Measurements from ENCODE around the gene NYNRIN. TPM values are rescaled to one million over a fixed set of nuclear protein-coding genes. Genes with fewer than 3 reads are reported as not detected.
A peak's percentile ranks its signal among the peaks of the same experiment; 100 is the strongest.

Gene NYNRIN
- total and polyA plus RNA-seq, 2 of the 8 experiments (the other 6 are each of a cell fraction or from before 2014, with no cell fraction given), result 15.2 to 18.3 TPM

DNA sequence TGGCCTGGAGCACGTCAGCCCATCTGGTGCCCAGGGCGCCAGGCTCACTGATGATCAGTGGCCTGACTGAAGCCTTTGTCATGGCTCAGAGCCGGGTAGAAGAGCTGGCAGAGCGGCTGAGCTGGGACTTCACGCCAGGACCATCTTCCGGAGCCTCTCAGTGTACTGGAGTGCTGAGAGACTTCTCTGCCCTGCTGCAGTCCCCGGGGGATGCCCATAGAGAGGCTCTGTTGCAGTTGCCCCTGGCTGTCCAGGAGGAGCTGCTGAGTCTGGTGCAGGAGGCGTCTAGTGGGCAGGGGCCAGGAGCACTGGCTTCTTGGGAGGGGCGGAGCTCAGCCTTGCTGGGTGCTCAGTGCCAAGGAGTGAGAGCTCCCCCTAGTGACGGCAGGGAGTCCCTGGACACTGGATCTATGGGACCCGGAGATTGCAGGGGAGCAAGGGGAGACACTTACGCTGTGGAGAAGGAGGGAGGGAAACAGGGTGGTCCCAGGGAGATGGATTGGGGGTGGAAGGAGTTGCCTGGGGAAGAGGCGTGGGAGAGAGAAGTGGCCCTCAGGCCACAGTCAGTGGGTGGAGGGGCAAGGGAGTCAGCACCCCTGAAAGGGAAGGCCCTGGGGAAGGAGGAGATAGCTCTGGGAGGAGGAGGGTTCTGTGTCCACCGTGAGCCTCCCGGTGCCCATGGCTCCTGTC lies 32.9 kb downstream of the NYNRIN start:
- H4K20me1 ChIP-seq (replicated peaks in 1 of 2; ENCODE audit: control insufficient read depth in 1 of 2, insufficient read depth in 2 of 2, low read length in 2 of 2), result peaks cover 0 to 3% of the 10 kb centered on the region in 2 experiments
- no peak overlapping the region for H2BK5ac ChIP-seq (ENCODE audit: low read depth, low read length)
- 35% methylated on average over 15 of the region's 15 CpGs; no CpG with 5 or more reads in 1 of the 2 experiments for WGBS, 2 experiments (ENCODE audit: extremely low coverage in 1 of 2, insufficient coverage in 1 of 2, insufficient read length in 1 of 2, insufficient replicate concordance in 2 of 2, low coverage in 1 of 2, low lambda C conversion rate in 2 of 2, missing lambda C conversion rate in 1 of 2)
- no peaks in the 10 kb centered on the region for H3K79me1 ChIP-seq (ENCODE audit: low read depth, low read length)
- peak overlapping the region in 1 of 4 experiments; percentile 76; a peak in 2 of 8 replicates for H3K4me3 ChIP-seq (ENCODE audit: extremely low read depth in 1 of 4, insufficient read depth in 2 of 4, low read depth in 3 of 4, low read length in 4 of 4)
- peak overlapping the region in 1 of 2 experiments; percentile 89; a peak in 3 of 4 replicates for H3K4me2 ChIP-seq (ENCODE audit: insufficient read depth in 1 of 2, low read depth in 2 of 2, low read length in 2 of 2)
- no peak overlapping the region for H3K56ac ChIP-seq (replicated peaks; ENCODE audit: insufficient read length, low read depth, low read length)
- ChIA-PET CTCF (ENCODE audit: partially characterized antibody) (interaction anchor here (0.5 to 21.3 kb wide), 38 partner anchors 9 to 620 kb away, joined by 3 to 664 read pairs (median 8); partner anchors contain the start of genes ADCY4, CIDEB, DHRS1 and LTB4R), POLR2A (ENCODE audit: partially characterized antibody) (interaction anchor here (0.9 to 5.4 kb wide), 13 partner anchors 10 to 291 kb away, joined by 3 to 46 read pairs (median 4); partner anchors contain the start of genes ADCY4, EMC9, NYNRIN and SDR39U1)
- H4K91ac ChIP-seq (replicated peaks; ENCODE audit: insufficient read length, low read length), result no peak overlapping the region
- no peak overlapping the region for H3K27ac ChIP-seq (ENCODE audit: low read depth, low read length)
- H4K5ac ChIP-seq (ENCODE audit: insufficient read length, low read depth, low read length), result no peak overlapping the region
- peak overlapping the region; percentile 52 for H3K18ac ChIP-seq (ENCODE audit: extremely low read depth, low read length)
- no peak for FAIRE-seq
- no peak overlapping the region; a peak in 1 of 7 replicates for H3K9ac ChIP-seq (replicated peaks in 1 of 4; ENCODE audit: extremely low read depth in 1 of 4, low read depth in 3 of 4, low read length in 3 of 4)
- H3K14ac ChIP-seq (ENCODE audit: insufficient read length), result no peak overlapping the region
- no peak overlapping the region for H2AFZ ChIP-seq (ENCODE audit: low read length)
- 0 out of 8 replicates have a peak, but pooled peaks cover 0 to 4% (median 0%) of the 10 kb centered on the region in 4 experiments for H3K36me3 ChIP-seq (ENCODE audit: control insufficient read depth in 2 of 4, insufficient read depth in 4 of 4, low read length in 3 of 4)
- H2AK5ac ChIP-seq (ENCODE audit: low read depth, low read length), result no peak overlapping the region
- H2BK120ac ChIP-seq (replicated peaks; ENCODE audit: low read depth, low read length), result no peak overlapping the region
- peak overlapping the region; percentile 35; the same call in 1 of the 2 replicates for H2BK20ac ChIP-seq (ENCODE audit: low read length)
- no peak overlapping the region for H2BK15ac ChIP-seq (ENCODE audit: low read length)
- peaks cover 6 to 21% (median 15%) of the 10 kb centered on the region in 4 experiments for H3K4me1 ChIP-seq (replicated peaks in 1 of 4; ENCODE audit: control insufficient read depth in 3 of 4, insufficient read depth in 4 of 4, low read length in 3 of 4)
- no peak overlapping the region for H3K23ac ChIP-seq (ENCODE audit: insufficient read length)
- no peaks in the 10 kb centered on the region for H3K9me3 ChIP-seq (ENCODE audit: insufficient read depth in 2 of 2, low read depth in 1 of 2, low read length in 1 of 2)
- no peaks in the 10 kb centered on the region for H3K79me2 ChIP-seq (ENCODE audit: control insufficient read depth in 1 of 2, insufficient read depth in 2 of 2, low read length in 2 of 2)
- peaks cover 5% of the 10 kb centered on the region; the same call in 1 of the 2 replicates for H3K23me2 ChIP-seq (ENCODE audit: low read depth, low read length)
- peaks cover 0 to 17% (median 1%) of the 10 kb centered on the region in 4 experiments; a peak in 3 of 7 replicates for H3K27me3 ChIP-seq (replicated peaks in 1 of 4; ENCODE audit: control insufficient read depth in 3 of 4, extremely low read depth in 1 of 4, insufficient read depth in 3 of 4, low read length in 3 of 4)
- 0 out of 2 replicates have a peak overlapping the region, but pooled peaks have one; percentile 1 for H4K8ac ChIP-seq (ENCODE audit: extremely low read depth, insufficient read depth, low read length)
- no peak overlapping the region for H2BK12ac ChIP-seq (ENCODE audit: low read depth, low read length)
- DNase-seq (ENCODE audit: low read depth in 1 of 2, low spot score in 2 of 2), result peak; percentile 95 to 96
- no peak overlapping the region for H3K4ac ChIP-seq (replicated peaks; ENCODE audit: insufficient read length, low read depth, low read length)
- TF ChIP-seq CTCF (IDR thresholded peaks at IDR 0.05; ENCODE audit: control extremely low read depth in 1 of 3, insufficient read depth in 1 of 3, low read depth in 1 of 3, low read length in 3 of 3) (peak; percentile 87 to 100 (median 99)), SP1 (IDR thresholded peaks at IDR 0.05; ENCODE audit: low read depth, low read length) (no peak), SAP30 (IDR thresholded peaks at IDR 0.05; ENCODE audit: insufficient read depth, insufficient replicate concordance, low read length) (no peak), SIN3A (conservative IDR thresholded peaks at IDR 0.05 in 1 of 2, IDR thresholded peaks at IDR 0.05 in 1 of 2; ENCODE audit: low read depth in 1 of 2, low read length in 2 of 2) (peak in 1 of 2 experiments; percentile 74; a peak in 1 of 4 replicates), RAD21 (IDR thresholded peaks at IDR 0.05 in 1 of 2, conservative IDR thresholded peaks at IDR 0.05 in 1 of 2; ENCODE audit: low read depth in 2 of 2, low read length in 2 of 2) (peak; percentile 96 to 98), CHD2 (IDR thresholded peaks at IDR 0.05; ENCODE audit: low read length) (no peak)
- TF ChIP-seq, protein P1, sequence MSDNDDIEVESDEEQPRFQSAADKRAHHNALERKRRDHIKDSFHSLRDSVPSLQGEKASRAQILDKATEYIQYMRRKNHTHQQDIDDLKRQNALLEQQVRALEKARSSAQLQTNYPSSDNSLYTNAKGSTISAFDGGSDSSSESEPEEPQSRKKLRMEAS (IDR thresholded peaks at IDR 0.05), result 0 out of 2 replicates have a peak, but pooled peaks have one; percentile 32

Data from H1 (cell line).